Caco-2 (cell line): ENCODE results near the gene COL17A1. TPM values are rescaled to one million over a fixed set of nuclear protein-coding genes. Genes with fewer than 3 reads are reported as not detected.

ENCODE experiments used
- BruUV-seq: library from RNA; stranded (reverse); fragments of 400-500 nt; replicated peaks from 2 replicates; lab custom pipeline; 2021; lab: Mats Ljungman, UMichigan
- CTCF ChIA-PET: fragments of 300-600 bp; sonication (Branson Sonifier 250); formaldehyde crosslinking; loops from one replicate; lab custom pipeline; 2022; ENCODE audit warnings: antibody characterized with exemption; lab: Charles Lee
- POLR2A ChIA-PET: fragments of 300-600 bp; sonication (Branson Sonifier 250); formaldehyde crosslinking; loops from one replicate; lab custom pipeline; 2022; ENCODE audit warnings: antibody characterized with exemption; lab: Charles Lee
- DNase-seq, 2 experiments: peaks; one replicate each; pipeline versions ENCODE4 v3.0.0 to v3.0.0-alpha.2; 2020 to 2022
- H3K27me3 ChIP-seq: replicated peaks from 2 replicates; pipeline ENCODE4 v1.6.0; 2011; ENCODE audit warnings: low read length; ENCODE audit not compliant: control insufficient read depth, insufficient read depth
- H3K36me3 ChIP-seq: 2 replicates; pipeline ENCODE4 v1.5.1; 2011; ENCODE audit warnings: low read length; ENCODE audit not compliant: control insufficient read depth, insufficient read depth
- H3K4me1 ChIP-seq: fragments of 250-450 bp; sonication (Bioruptor Pico); 2 replicates; pipeline ENCODE4 v1.5.1; 2020; ENCODE audit warnings: mild to moderate bottlenecking
- H3K4me3 ChIP-seq: 2 replicates; pipeline ENCODE4 v1.5.1; 2011; ENCODE audit warnings: low read depth, mild to moderate bottlenecking, control low read depth, low read length
- H3K9me3 ChIP-seq: fragments of 250-450 bp; sonication (Bioruptor Pico); 2 replicates; pipeline ENCODE4 v1.5.1; 2020; ENCODE audit warnings: mild to moderate bottlenecking, moderate library complexity
- H3K27ac Mint-ChIP-seq: one replicate; pipeline ENCODE4 v1.8.0; 2022; ENCODE audit warnings: mixed read lengths; ENCODE audit not compliant: unreplicated experiment
- H3K27me3 Mint-ChIP-seq: one replicate; pipeline ENCODE4 v1.8.0; 2022; ENCODE audit warnings: mixed read lengths; ENCODE audit not compliant: insufficient read depth, unreplicated experiment
- H3K36me3 Mint-ChIP-seq: one replicate; pipeline ENCODE4 v1.8.0; 2022; ENCODE audit warnings: mild to moderate bottlenecking, mixed read lengths; ENCODE audit not compliant: insufficient read depth, unreplicated experiment
- H3K4me1 Mint-ChIP-seq: one replicate; pipeline ENCODE4 v1.8.0; 2022; ENCODE audit warnings: low read depth, mixed read lengths; ENCODE audit not compliant: unreplicated experiment
- H3K4me3 Mint-ChIP-seq: one replicate; pipeline ENCODE4 v1.8.0; 2022; ENCODE audit warnings: mild to moderate bottlenecking, moderate library complexity, mixed read lengths; ENCODE audit not compliant: unreplicated experiment
- H3K9me3 Mint-ChIP-seq: one replicate; pipeline ENCODE4 v1.8.0; 2022; ENCODE audit warnings: mixed read lengths; ENCODE audit not compliant: unreplicated experiment
- intact Hi-C: fragments of 100-400 bp; cut with micrococcal nuclease; formaldehyde crosslinking; loops from one replicate; pipeline ENCODE4 v1.10.0; 2022; ENCODE audit not compliant: unreplicated experiment
- total RNA-seq: library from RNA; stranded (reverse); gene quantifications from 2 replicates; pipeline ENCODE4 v1.2.3, GENCODE V29; 2022
- TF ChIP-seq, protein P1 (sequence below), 2 experiments: fragments of 200-600 bp in 1 of 2; IDR thresholded peaks; 1 replicate in 1 of 2; 2 replicates in 1 of 2; pipeline versions ENCODE4 v1.5.1 to v1.8.0; 2011 to 2022; ENCODE audit warnings: antibody characterized with exemption in 1 of 2, control low read depth in 1 of 2, inconsistent platforms in 1 of 2, low read depth in 1 of 2, low read length in 1 of 2, mild to moderate bottlenecking in 1 of 2, moderate library complexity in 1 of 2; ENCODE audit not compliant: insufficient read depth in 1 of 2, severe bottlenecking in 1 of 2, unreplicated experiment in 1 of 2

Gene COL17A1
- total RNA-seq, 1 experiment from 2014 or later, result 0.45 TPM

DNA sequence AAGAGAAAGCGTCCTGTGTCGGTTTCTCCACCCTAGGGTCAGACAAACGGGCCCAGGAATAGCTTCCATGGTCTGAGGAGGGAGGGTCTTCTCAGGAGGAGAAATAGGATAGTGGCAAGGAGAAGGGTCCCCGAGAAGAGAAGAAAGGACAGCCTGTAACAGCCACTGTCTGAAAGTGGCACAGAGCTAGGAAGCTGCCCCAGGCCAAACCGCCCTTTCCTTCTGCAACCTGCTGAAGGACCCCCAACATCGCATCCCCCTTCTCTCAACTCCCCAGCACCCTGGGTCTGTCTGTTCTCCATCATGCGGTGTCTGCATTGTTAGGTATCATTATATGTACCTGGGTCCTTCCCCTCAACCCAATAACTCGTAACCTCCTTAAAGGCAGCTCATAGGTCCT lies 47.1 kb downstream of the COL17A1 start:
- CTCF ChIA-PET, result interaction anchor here (0.7 kb wide), 1 partner anchor 258 kb away, joined by 3 read pairs; no protein-coding TSS in a partner anchor

GRCh38 chr10:104037261-104037951 lies 48.3 kb downstream of the COL17A1 start:
- Mint-ChIP-seq H3K27ac (no peak overlapping the region), H3K36me3 (peaks cover 15% of the 10 kb centered on the region)
- H3K4me1 ChIP-seq, result no peaks in the 10 kb centered on the region

More for the DNA sequence above, 47.1 kb downstream of the COL17A1 start:
- POLR2A ChIA-PET, result no interaction called here
- Mint-ChIP-seq H3K27me3 (no peaks in the 10 kb centered on the region), H3K4me3 (no peak overlapping the region), H3K9me3 (no peaks in the 10 kb centered on the region), H3K27ac (no peak overlapping the region), H3K36me3 (peaks cover 15% of the 10 kb centered on the region), H3K4me1 (no peaks in the 10 kb centered on the region)
- no peaks in the 10 kb centered on the region for H3K36me3 ChIP-seq
- H3K27me3 ChIP-seq, result no peaks in the 10 kb centered on the region
- no peak overlapping the region for H3K4me3 ChIP-seq
- H3K9me3 ChIP-seq, result no peaks in the 10 kb centered on the region
- DNase-seq, result no peak
- no peaks in the 10 kb centered on the region for H3K4me1 ChIP-seq
- TF ChIP-seq, protein P1, sequence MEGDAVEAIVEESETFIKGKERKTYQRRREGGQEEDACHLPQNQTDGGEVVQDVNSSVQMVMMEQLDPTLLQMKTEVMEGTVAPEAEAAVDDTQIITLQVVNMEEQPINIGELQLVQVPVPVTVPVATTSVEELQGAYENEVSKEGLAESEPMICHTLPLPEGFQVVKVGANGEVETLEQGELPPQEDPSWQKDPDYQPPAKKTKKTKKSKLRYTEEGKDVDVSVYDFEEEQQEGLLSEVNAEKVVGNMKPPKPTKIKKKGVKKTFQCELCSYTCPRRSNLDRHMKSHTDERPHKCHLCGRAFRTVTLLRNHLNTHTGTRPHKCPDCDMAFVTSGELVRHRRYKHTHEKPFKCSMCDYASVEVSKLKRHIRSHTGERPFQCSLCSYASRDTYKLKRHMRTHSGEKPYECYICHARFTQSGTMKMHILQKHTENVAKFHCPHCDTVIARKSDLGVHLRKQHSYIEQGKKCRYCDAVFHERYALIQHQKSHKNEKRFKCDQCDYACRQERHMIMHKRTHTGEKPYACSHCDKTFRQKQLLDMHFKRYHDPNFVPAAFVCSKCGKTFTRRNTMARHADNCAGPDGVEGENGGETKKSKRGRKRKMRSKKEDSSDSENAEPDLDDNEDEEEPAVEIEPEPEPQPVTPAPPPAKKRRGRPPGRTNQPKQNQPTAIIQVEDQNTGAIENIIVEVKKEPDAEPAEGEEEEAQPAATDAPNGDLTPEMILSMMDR (IDR thresholded peaks at IDR 0.05; ENCODE audit: insufficient read depth in 1 of 2, low read depth in 1 of 2, low read length in 1 of 2, severe bottlenecking in 1 of 2, unreplicated experiment in 1 of 2), result no peak
- intact Hi-C loops, result no loop called here
- no TSS peak for BruUV-seq

GRCh38 chr10:104036518-104037260 lies 49.0 kb downstream of the COL17A1 start:
- Histone ChIP-seq H3K36me3 (no peaks in the 10 kb centered on the region), H3K4me3 (no peak overlapping the region), H3K4me1 (no peaks in the 10 kb centered on the region), H3K27me3 (no peaks in the 10 kb centered on the region), H3K9me3 (no peaks in the 10 kb centered on the region)
- ChIA-PET POLR2A (no interaction called here), CTCF (no interaction called here)
- Mint-ChIP-seq H3K27me3 (no peaks in the 10 kb centered on the region), H3K4me3 (no peak overlapping the region), H3K4me1 (no peaks in the 10 kb centered on the region), H3K27ac (no peak overlapping the region), H3K36me3 (peaks cover 15% of the 10 kb centered on the region), H3K9me3 (no peaks in the 10 kb centered on the region)
- TF ChIP-seq, protein P1 (IDR thresholded peaks at IDR 0.05; ENCODE audit: insufficient read depth in 1 of 2, low read depth in 1 of 2, low read length in 1 of 2, severe bottlenecking in 1 of 2, unreplicated experiment in 1 of 2), result no peak
- BruUV-seq, result no TSS peak
- intact Hi-C loops, result no loop called here
- no peak for DNase-seq

More at GRCh38 chr10:104037261-104037951, 48.3 kb downstream of the COL17A1 start:
- CTCF ChIA-PET, result no interaction called here
- BruUV-seq, result no TSS peak
- Mint-ChIP-seq H3K27me3 (no peaks in the 10 kb centered on the region), H3K4me1 (no peaks in the 10 kb centered on the region), H3K4me3 (no peak overlapping the region), H3K9me3 (no peaks in the 10 kb centered on the region)
- no peak overlapping the region for H3K4me3 ChIP-seq
- intact Hi-C loops, result no loop called here
- no peaks in the 10 kb centered on the region for H3K27me3 ChIP-seq
- POLR2A ChIA-PET, result no interaction called here
- TF ChIP-seq, protein P1 (IDR thresholded peaks at IDR 0.05; ENCODE audit: insufficient read depth in 1 of 2, low read depth in 1 of 2, low read length in 1 of 2, severe bottlenecking in 1 of 2, unreplicated experiment in 1 of 2), result no peak
- no peaks in the 10 kb centered on the region for H3K36me3 ChIP-seq
- no peaks in the 10 kb centered on the region for H3K9me3 ChIP-seq
- DNase-seq, result no peak
